ENCODE results near the gene PCDH19. TPM values are rescaled to one million over a fixed set of nuclear protein-coding genes. Genes with fewer than 3 reads are reported as not detected.

Gene PCDH19
- total and polyA plus RNA-seq, 2 experiments from 2014 or later, result 0.87 to 1.4 TPM

DNA sequence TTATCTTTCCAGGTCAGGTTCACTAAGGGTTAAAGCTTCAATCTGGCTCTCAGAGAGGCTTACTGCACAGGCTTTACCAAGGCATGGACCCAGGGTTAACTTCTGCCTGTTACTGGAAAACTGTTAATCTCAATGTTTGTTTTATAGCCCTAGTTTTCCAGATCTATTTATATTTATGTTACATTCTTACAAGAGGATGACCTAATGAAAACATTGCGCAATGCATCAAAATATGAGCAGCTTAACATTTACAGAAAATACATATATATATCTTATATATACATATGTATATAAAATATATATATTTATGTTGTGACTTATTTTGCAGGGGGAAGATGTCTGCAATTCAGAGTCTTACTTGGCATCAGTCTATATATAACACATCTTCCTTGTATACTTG lies 112.3 kb downstream of the PCDH19 start:
- peaks cover 6% of the 10 kb centered on the region for H3K27me3 Mint-ChIP-seq (ENCODE audit: insufficient read depth, low read depth, poor library complexity)
- H4K20me1 ChIP-seq (replicated peaks; ENCODE audit: insufficient read depth), result no peaks in the 10 kb centered on the region
- TF ChIP-seq, protein P1, sequence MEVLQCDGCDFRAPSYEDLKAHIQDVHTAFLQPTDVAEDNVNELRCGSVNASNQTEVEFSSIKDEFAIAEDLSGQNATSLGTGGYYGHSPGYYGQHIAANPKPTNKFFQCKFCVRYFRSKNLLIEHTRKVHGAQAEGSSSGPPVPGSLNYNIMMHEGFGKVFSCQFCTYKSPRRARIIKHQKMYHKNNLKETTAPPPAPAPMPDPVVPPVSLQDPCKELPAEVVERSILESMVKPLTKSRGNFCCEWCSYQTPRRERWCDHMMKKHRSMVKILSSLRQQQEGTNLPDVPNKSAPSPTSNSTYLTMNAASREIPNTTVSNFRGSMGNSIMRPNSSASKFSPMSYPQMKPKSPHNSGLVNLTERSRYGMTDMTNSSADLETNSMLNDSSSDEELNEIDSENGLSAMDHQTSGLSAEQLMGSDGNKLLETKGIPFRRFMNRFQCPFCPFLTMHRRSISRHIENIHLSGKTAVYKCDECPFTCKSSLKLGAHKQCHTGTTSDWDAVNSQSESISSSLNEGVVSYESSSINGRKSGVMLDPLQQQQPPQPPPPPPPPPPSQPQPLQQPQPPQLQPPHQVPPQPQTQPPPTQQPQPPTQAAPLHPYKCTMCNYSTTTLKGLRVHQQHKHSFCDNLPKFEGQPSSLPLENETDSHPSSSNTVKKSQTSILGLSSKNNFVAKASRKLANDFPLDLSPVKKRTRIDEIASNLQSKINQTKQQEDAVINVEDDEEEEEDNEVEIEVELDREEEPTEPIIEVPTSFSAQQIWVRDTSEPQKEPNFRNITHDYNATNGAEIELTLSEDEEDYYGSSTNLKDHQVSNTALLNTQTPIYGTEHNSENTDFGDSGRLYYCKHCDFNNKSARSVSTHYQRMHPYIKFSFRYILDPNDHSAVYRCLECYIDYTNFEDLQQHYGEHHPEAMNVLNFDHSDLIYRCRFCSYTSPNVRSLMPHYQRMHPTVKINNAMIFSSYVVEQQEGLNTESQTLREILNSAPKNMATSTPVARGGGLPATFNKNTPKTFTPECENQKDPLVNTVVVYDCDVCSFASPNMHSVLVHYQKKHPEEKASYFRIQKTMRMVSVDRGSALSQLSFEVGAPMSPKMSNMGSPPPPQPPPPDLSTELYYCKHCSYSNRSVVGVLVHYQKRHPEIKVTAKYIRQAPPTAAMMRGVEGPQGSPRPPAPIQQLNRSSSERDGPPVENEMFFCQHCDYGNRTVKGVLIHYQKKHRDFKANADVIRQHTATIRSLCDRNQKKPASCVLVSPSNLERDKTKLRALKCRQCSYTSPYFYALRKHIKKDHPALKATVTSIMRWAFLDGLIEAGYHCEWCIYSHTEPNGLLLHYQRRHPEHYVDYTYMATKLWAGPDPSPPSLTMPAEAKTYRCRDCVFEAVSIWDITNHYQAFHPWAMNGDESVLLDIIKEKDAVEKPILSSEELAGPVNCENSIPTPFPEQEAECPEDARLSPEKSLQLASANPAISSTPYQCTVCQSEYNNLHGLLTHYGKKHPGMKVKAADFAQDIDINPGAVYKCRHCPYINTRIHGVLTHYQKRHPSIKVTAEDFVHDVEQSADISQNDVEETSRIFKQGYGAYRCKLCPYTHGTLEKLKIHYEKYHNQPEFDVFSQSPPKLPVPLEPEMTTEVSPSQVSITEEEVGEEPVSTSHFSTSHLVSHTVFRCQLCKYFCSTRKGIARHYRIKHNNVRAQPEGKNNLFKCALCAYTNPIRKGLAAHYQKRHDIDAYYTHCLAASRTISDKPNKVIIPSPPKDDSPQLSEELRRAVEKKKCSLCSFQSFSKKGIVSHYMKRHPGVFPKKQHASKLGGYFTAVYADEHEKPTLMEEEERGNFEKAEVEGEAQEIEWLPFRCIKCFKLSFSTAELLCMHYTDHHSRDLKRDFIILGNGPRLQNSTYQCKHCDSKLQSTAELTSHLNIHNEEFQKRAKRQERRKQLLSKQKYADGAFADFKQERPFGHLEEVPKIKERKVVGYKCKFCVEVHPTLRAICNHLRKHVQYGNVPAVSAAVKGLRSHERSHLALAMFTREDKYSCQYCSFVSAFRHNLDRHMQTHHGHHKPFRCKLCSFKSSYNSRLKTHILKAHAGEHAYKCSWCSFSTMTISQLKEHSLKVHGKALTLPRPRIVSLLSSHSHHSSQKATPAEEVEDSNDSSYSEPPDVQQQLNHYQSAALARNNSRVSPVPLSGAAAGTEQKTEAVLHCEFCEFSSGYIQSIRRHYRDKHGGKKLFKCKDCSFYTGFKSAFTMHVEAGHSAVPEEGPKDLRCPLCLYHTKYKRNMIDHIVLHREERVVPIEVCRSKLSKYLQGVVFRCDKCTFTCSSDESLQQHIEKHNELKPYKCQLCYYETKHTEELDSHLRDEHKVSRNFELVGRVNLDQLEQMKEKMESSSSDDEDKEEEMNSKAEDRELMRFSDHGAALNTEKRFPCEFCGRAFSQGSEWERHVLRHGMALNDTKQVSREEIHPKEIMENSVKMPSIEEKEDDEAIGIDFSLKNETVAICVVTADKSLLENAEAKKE (CRISPR knock-in tag; IDR thresholded peaks at IDR 0.05), result no peak
- TF ChIP-seq ZNF331 (CRISPR knock-in tag; IDR thresholded peaks at IDR 0.05; ENCODE audit: low read depth), result no peak
- TF ChIP-seq CREB1 (CRISPR knock-in tag; IDR thresholded peaks at IDR 0.05; ENCODE audit: low read depth), result no peak
- no peak for TF ChIP-seq JUNB (IDR thresholded peaks at IDR 0.05; ENCODE audit: unreplicated experiment)
- TF ChIP-seq EZH2 (IDR thresholded peaks at IDR 0.05; ENCODE audit: low read depth, unreplicated experiment), result no peak
- TF ChIP-seq, protein P2, sequence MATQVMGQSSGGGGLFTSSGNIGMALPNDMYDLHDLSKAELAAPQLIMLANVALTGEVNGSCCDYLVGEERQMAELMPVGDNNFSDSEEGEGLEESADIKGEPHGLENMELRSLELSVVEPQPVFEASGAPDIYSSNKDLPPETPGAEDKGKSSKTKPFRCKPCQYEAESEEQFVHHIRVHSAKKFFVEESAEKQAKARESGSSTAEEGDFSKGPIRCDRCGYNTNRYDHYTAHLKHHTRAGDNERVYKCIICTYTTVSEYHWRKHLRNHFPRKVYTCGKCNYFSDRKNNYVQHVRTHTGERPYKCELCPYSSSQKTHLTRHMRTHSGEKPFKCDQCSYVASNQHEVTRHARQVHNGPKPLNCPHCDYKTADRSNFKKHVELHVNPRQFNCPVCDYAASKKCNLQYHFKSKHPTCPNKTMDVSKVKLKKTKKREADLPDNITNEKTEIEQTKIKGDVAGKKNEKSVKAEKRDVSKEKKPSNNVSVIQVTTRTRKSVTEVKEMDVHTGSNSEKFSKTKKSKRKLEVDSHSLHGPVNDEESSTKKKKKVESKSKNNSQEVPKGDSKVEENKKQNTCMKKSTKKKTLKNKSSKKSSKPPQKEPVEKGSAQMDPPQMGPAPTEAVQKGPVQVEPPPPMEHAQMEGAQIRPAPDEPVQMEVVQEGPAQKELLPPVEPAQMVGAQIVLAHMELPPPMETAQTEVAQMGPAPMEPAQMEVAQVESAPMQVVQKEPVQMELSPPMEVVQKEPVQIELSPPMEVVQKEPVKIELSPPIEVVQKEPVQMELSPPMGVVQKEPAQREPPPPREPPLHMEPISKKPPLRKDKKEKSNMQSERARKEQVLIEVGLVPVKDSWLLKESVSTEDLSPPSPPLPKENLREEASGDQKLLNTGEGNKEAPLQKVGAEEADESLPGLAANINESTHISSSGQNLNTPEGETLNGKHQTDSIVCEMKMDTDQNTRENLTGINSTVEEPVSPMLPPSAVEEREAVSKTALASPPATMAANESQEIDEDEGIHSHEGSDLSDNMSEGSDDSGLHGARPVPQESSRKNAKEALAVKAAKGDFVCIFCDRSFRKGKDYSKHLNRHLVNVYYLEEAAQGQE (IDR thresholded peaks at IDR 0.05; ENCODE audit: unreplicated experiment), result no peak
- no peak for TF ChIP-seq STAT1 (IDR thresholded peaks at IDR 0.05; ENCODE audit: unreplicated experiment)
- TF ChIP-seq, protein P3, sequence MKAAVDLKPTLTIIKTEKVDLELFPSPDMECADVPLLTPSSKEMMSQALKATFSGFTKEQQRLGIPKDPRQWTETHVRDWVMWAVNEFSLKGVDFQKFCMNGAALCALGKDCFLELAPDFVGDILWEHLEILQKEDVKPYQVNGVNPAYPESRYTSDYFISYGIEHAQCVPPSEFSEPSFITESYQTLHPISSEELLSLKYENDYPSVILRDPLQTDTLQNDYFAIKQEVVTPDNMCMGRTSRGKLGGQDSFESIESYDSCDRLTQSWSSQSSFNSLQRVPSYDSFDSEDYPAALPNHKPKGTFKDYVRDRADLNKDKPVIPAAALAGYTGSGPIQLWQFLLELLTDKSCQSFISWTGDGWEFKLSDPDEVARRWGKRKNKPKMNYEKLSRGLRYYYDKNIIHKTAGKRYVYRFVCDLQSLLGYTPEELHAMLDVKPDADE (IDR thresholded peaks at IDR 0.05), result no peak
- no peak for TF ChIP-seq NANOG (IDR thresholded peaks at IDR 0.05; ENCODE audit: borderline replicate concordance)
- TF ChIP-seq POLR2AphosphoS5 (IDR thresholded peaks at IDR 0.05; ENCODE audit: low read depth), result no peak
- TF ChIP-seq, protein P4, sequence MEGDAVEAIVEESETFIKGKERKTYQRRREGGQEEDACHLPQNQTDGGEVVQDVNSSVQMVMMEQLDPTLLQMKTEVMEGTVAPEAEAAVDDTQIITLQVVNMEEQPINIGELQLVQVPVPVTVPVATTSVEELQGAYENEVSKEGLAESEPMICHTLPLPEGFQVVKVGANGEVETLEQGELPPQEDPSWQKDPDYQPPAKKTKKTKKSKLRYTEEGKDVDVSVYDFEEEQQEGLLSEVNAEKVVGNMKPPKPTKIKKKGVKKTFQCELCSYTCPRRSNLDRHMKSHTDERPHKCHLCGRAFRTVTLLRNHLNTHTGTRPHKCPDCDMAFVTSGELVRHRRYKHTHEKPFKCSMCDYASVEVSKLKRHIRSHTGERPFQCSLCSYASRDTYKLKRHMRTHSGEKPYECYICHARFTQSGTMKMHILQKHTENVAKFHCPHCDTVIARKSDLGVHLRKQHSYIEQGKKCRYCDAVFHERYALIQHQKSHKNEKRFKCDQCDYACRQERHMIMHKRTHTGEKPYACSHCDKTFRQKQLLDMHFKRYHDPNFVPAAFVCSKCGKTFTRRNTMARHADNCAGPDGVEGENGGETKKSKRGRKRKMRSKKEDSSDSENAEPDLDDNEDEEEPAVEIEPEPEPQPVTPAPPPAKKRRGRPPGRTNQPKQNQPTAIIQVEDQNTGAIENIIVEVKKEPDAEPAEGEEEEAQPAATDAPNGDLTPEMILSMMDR (conservative IDR thresholded peaks at IDR 0.05; ENCODE audit: low read depth in 2 of 2), result no peak
- no peak for TF ChIP-seq ZNF114 (CRISPR knock-in tag; IDR thresholded peaks at IDR 0.05)
- TF ChIP-seq EZH2phosphoT487 (IDR thresholded peaks at IDR 0.05; ENCODE audit: unreplicated experiment), result no peak
- no peaks in the 10 kb centered on the region for H3K36me3 Mint-ChIP-seq (ENCODE audit: low read depth)
- no peaks in the 10 kb centered on the region for H3K79me2 ChIP-seq (replicated peaks; ENCODE audit: insufficient read depth)
- DNase-seq (ENCODE audit: low spot score), result no peak
- H3K4me1 Mint-ChIP-seq, result peaks cover 6% of the 10 kb centered on the region
- H3K4me1 ChIP-seq (ENCODE audit: insufficient read depth), result no peaks in the 10 kb centered on the region
- H3K4me3 Mint-ChIP-seq, result no peak overlapping the region
- ATAC-seq, result no peak
- no peaks in the 10 kb centered on the region for H3K9me2 ChIP-seq (ENCODE audit: insufficient read depth)
- no peaks in the 10 kb centered on the region for H3K36me3 ChIP-seq (ENCODE audit: insufficient read depth)
- no peak overlapping the region for H3K4me3 ChIP-seq
- H3K27me3 ChIP-seq (ENCODE audit: insufficient read depth), result no peaks in the 10 kb centered on the region
- H3K4me2 ChIP-seq, result no peak overlapping the region
- no peak overlapping the region for H3K27ac Mint-ChIP-seq
- H3K9me3 Mint-ChIP-seq, result no peaks in the 10 kb centered on the region
- H3F3A ChIP-seq (replicated peaks; ENCODE audit: low read depth), result no peaks in the 10 kb centered on the region
- no peak overlapping the region for H2AFZ ChIP-seq
- H3K27ac ChIP-seq (ENCODE audit: low read depth), result no peak overlapping the region
